Mesendoderm (in vitro differentiated cells): ENCODE results near the gene TATDN3. TPM values are rescaled to one million over a fixed set of nuclear protein-coding genes. Genes with fewer than 3 reads are reported as not detected.
"Not testable (repeated sequence)": the region's sequence is repeated elsewhere in the genome, so short reads cannot be mapped to it uniquely, and the experiment has no call there.

Source experiments
- DNase-seq: peaks from one replicate; pipeline ENCODE4 v3.0.0; 2013
- H2AK5ac ChIP-seq: 2 replicates; pipeline ENCODE4 v1.6.1; 2013; ENCODE audit warnings: low read length, inconsistent platforms
- H2BK120ac ChIP-seq: 2 replicates; pipeline ENCODE4 v1.6.1; 2013; ENCODE audit warnings: low read depth, mild to moderate bottlenecking, low read length, moderate library complexity, mixed read lengths
- H2BK15ac ChIP-seq: replicated peaks from 2 replicates; pipeline ENCODE4 v1.6.1; 2013; ENCODE audit warnings: low read depth, mild to moderate bottlenecking, moderate library complexity
- H2BK5ac ChIP-seq: 2 replicates; pipeline ENCODE4 v1.6.1; 2013; ENCODE audit warnings: low read length, inconsistent platforms
- H3K18ac ChIP-seq: 2 replicates; pipeline ENCODE4 v1.6.1; 2013; ENCODE audit warnings: mild to moderate bottlenecking, low read length, mixed read lengths
- H3K23ac ChIP-seq: one replicate; pipeline ENCODE4 v1.6.1; 2013; ENCODE audit warnings: low read length
- H3K27ac ChIP-seq: 2 replicates; pipeline ENCODE4 v1.5.1; 2013; ENCODE audit warnings: low read depth, mild to moderate bottlenecking, inconsistent platforms, low read length, moderate library complexity
- H3K27me3 ChIP-seq: 2 replicates; pipeline ENCODE4 v1.6.1; 2013; ENCODE audit warnings: low read length, control low read depth, mild to moderate bottlenecking, inconsistent platforms; ENCODE audit not compliant: insufficient read depth, poor library complexity
- H3K36me3 ChIP-seq: 2 replicates; pipeline ENCODE4 v1.6.1; 2013; ENCODE audit warnings: low read length, inconsistent platforms; ENCODE audit not compliant: control insufficient read depth, insufficient read depth
- H3K4ac ChIP-seq: one replicate; pipeline ENCODE4 v1.6.1; 2013; ENCODE audit warnings: low read depth, mild to moderate bottlenecking, low read length, moderate library complexity
- H3K4me1 ChIP-seq: 2 replicates; pipeline ENCODE4 v1.6.1; 2013; ENCODE audit warnings: low read depth, low read length, inconsistent platforms; ENCODE audit not compliant: control insufficient read depth
- H3K4me2 ChIP-seq: 2 replicates; pipeline ENCODE4 v1.6.1; 2013; ENCODE audit warnings: low read length
- H3K4me3 ChIP-seq: 2 replicates; pipeline ENCODE4 v1.5.1; 2013; ENCODE audit warnings: mild to moderate bottlenecking, low read length
- H3K56ac ChIP-seq: one replicate; pipeline ENCODE4 v1.6.1; 2013; ENCODE audit warnings: low read length
- H3K79me1 ChIP-seq: 2 replicates; pipeline ENCODE4 v1.6.1; 2013; ENCODE audit warnings: low read length, inconsistent platforms
- H3K79me2 ChIP-seq: 2 replicates; pipeline ENCODE4 v1.6.1; 2013; ENCODE audit warnings: mild to moderate bottlenecking, low read length; ENCODE audit not compliant: control insufficient read depth, insufficient read depth
- H3K9ac ChIP-seq: 2 replicates; pipeline ENCODE4 v1.6.1; 2013; ENCODE audit warnings: low read length, inconsistent platforms
- H4K5ac ChIP-seq: one replicate; pipeline ENCODE4 v1.6.1; 2013; ENCODE audit warnings: low read length
- H4K8ac ChIP-seq: one replicate; pipeline ENCODE4 v1.6.1; 2013; ENCODE audit warnings: low read depth, mild to moderate bottlenecking, control low read depth, low read length, moderate library complexity
- WGBS: extraction: QIAGEN DNeasy Blood & Tissue Kit; methylation state at CpG from one replicate; pipeline ENCODE4 v1.1.7; 2013; ENCODE audit warnings: low lambda C conversion rate, missing lambda C conversion rate; ENCODE audit not compliant: insufficient coverage; ENCODE audit errors: extremely low coverage; 5-methylcytosine and 5-hydroxymethylcytosine counted together
- small RNA-seq: library from polyadenylated mRNA; stranded (forward); fragments of <200 nt; extraction: miRNeasy Mini kit (QIAGEN cat#:217004); gene quantifications from one replicate; pipeline ENCODE3, GENCODE V24; 2013; ENCODE audit not compliant: insufficient read depth

Gene TATDN3

DNA sequence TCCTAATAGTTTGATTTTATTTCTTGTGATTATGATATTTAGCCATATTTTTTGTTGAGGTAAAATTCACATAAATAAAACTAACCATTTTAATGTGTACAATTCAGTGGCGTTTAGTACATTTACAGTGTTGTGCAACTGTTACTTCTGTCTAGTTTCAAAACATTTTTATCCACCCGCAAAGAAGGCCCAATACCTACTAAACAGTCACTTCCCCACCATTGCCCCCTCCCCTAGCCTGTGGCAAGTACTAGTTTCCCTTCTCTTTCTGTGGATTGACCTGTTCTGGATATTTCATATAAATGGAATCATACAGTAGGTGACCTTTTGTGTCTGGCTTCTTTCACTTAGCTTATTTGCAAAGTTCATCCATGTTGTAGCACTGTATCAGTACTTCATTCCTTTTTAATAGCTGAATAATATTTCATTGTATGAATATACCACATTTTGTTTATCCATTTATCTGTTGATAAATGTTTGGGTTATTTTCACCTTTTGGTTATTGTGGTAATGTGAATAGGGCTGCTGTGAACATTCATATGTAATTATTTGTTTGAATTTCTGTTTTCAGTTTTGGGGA, 70.5 kb downstream of the TATDN3 start:
- Histone ChIP-seq H3K23ac (no peak overlapping the region), H3K36me3 (peaks cover 1% of the 10 kb centered on the region), H4K8ac (no peak overlapping the region), H3K4me1 (no peaks in the 10 kb centered on the region), H3K79me1 (no peaks in the 10 kb centered on the region), H2BK5ac (no peak overlapping the region), H3K27ac (no peak overlapping the region), H3K27me3 (no peaks in the 10 kb centered on the region), H3K9ac (no peak overlapping the region), H2BK120ac (no peak overlapping the region), H3K4me3 (no peak overlapping the region), H3K4ac (no peak overlapping the region), H2AK5ac (no peak overlapping the region), H3K56ac (no peak overlapping the region), H2BK15ac (no peak overlapping the region), H3K79me2 (peaks cover 54% of the 10 kb centered on the region), H4K5ac (no peak overlapping the region), H3K4me2 (no peak overlapping the region), H3K18ac (no peak overlapping the region)
- no CpG with 5 or more reads among the region's 2 CpGs for WGBS
- no peak for DNase-seq

- not testable (repeated sequence) for H3K4me3 ChIP-seq, H3K36me3 ChIP-seq
- WGBS = no CpG with 5 or more reads among the region's 10 CpGs
Observed at GRCh38 chr1:212863345-212863744, 71.7 kb downstream of the TATDN3 start.

GRCh38 chr1:212864201-212864600, 72.5 kb downstream of the TATDN3 start:
- H3K27ac ChIP-seq = no peak overlapping the region
- no peak overlapping the region for H3K56ac ChIP-seq
- H3K4me3 ChIP-seq = no peak overlapping the region
- no CpG with 5 or more reads among the region's 4 CpGs for WGBS
- no peaks in the 10 kb centered on the region for H3K79me1 ChIP-seq
- no peak overlapping the region for H4K8ac ChIP-seq
- H3K23ac ChIP-seq = no peak overlapping the region
- DNase-seq = no peak
- no peaks in the 10 kb centered on the region for H3K27me3 ChIP-seq
- H3K4me2 ChIP-seq = no peak overlapping the region
- H2BK5ac ChIP-seq = no peak overlapping the region
- H3K36me3 ChIP-seq = peaks cover 1% of the 10 kb centered on the region
- H4K5ac ChIP-seq = no peak overlapping the region
- no peak overlapping the region for H2BK15ac ChIP-seq
- H2BK120ac ChIP-seq = no peak overlapping the region
- H3K9ac ChIP-seq = no peak overlapping the region
- no peak overlapping the region for H3K18ac ChIP-seq
- no peak overlapping the region for H2AK5ac ChIP-seq
- peaks cover 45% of the 10 kb centered on the region for H3K79me2 ChIP-seq
- no peaks in the 10 kb centered on the region for H3K4me1 ChIP-seq
- H3K4ac ChIP-seq = no peak overlapping the region

More at GRCh38 chr1:212863345-212863744, 71.7 kb downstream of the TATDN3 start:
- H2BK5ac ChIP-seq, H3K79me1 ChIP-seq, H3K56ac ChIP-seq, H3K4me2 ChIP-seq, DNase-seq, H3K4ac ChIP-seq, H4K8ac ChIP-seq, H3K9ac ChIP-seq, H2BK120ac ChIP-seq, H3K18ac ChIP-seq, H3K27ac ChIP-seq, H2AK5ac ChIP-seq, H4K5ac ChIP-seq, H3K23ac ChIP-seq, H3K4me1 ChIP-seq, H2BK15ac ChIP-seq, H3K27me3 ChIP-seq: not testable (repeated sequence)
- peaks cover 53% of the 10 kb centered on the region for H3K79me2 ChIP-seq

Small RNA genes within 50 kb of the gene (small RNA-seq; reads per million reads assigned to genes)
- gene AC104333.1 (not detected), gene AC104333.2 (not detected)
